ENCODE measurements around the gene SNX8. TPM values are rescaled to one million over a fixed set of nuclear protein-coding genes. Genes with fewer than 3 reads are reported as not detected.

The SNX8 gene
- total and polyA plus RNA-seq, 2 of the 8 experiments (the other 6 are each of a cell fraction or from before 2014, with no cell fraction given): 46.2 to 70.8 TPM

GRCh38 chr7:2281541-2281940 is 32.7 kb downstream of the SNX8 start (continued):
- TF ChIP-seq POLR2AphosphoS5 (IDR thresholded peaks at IDR 0.05; ENCODE audit: low read depth, low read length) (no peak), HDAC2 (IDR thresholded peaks at IDR 0.05; ENCODE audit: borderline replicate concordance in 1 of 2, low read depth in 2 of 2, low read length in 2 of 2) (no peak), EGR1 (IDR thresholded peaks at IDR 0.05; ENCODE audit: borderline replicate concordance, low read depth, low read length) (no peak), CHD1 (IDR thresholded peaks at IDR 0.05; ENCODE audit: low read depth, low read length) (no peak)
